ENCODE data around the gene RCSD1. TPM values are rescaled to one million over a fixed set of nuclear protein-coding genes. Genes with fewer than 3 reads are reported as not detected.

Gene RCSD1
- total RNA-seq, 1 donor from 2014 or later = 0.76 TPM

- DNase-seq (ENCODE audit: low spot score in 2 of 2, unreplicated experiment in 2 of 2) = no peak
- Mint-ChIP-seq H3K36me3 (peaks cover 8% of the 10 kb centered on the region), H3K9me3 (no peaks in the 10 kb centered on the region), H3K4me1 (peaks cover 46% of the 10 kb centered on the region), H3K4me3 (no peak overlapping the region), H3K27me3 (ENCODE audit: low read depth) (no peaks in the 10 kb centered on the region), H3K27ac (peak overlapping the region; percentile 10)
- TF ChIP-seq CTCF (IDR thresholded peaks at IDR 0.05; ENCODE audit: unreplicated experiment) = no peak
Observed at GRCh38 chr1:167726008-167726407, 96.0 kb downstream of the RCSD1 start.

GRCh38 chr1:167728818-167729410 lies 98.9 kb downstream of the RCSD1 start:
- Mint-ChIP-seq H3K27ac (no peak overlapping the region), H3K4me3 (no peak overlapping the region), H3K36me3 (peaks cover 16% of the 10 kb centered on the region), H3K4me1 (peaks cover 30% of the 10 kb centered on the region), H3K27me3 (ENCODE audit: low read depth) (no peaks in the 10 kb centered on the region), H3K9me3 (no peaks in the 10 kb centered on the region)
- no peak for DNase-seq (ENCODE audit: low spot score in 2 of 2, unreplicated experiment in 2 of 2)
- TF ChIP-seq CTCF (IDR thresholded peaks at IDR 0.05; ENCODE audit: unreplicated experiment) = no peak

- DNase-seq (ENCODE audit: low spot score in 2 of 2, unreplicated experiment in 2 of 2) = no peak
- no peaks in the 10 kb centered on the region for H3K4me1 Mint-ChIP-seq
- peaks cover 6% of the 10 kb centered on the region for H3K9me3 Mint-ChIP-seq
- H3K4me3 Mint-ChIP-seq = no peak overlapping the region
- no peak for TF ChIP-seq CTCF (IDR thresholded peaks at IDR 0.05; ENCODE audit: unreplicated experiment)
- no peaks in the 10 kb centered on the region for H3K27me3 Mint-ChIP-seq (ENCODE audit: low read depth)
- peaks cover 31% of the 10 kb centered on the region for H3K36me3 Mint-ChIP-seq
- H3K27ac Mint-ChIP-seq = no peak overlapping the region
Observed at GRCh38 chr1:167734227-167734626, 104.2 kb downstream of the RCSD1 start.

- H3K4me1 Mint-ChIP-seq = peaks cover 3% of the 10 kb centered on the region
- TF ChIP-seq CTCF (IDR thresholded peaks at IDR 0.05; ENCODE audit: unreplicated experiment) = no peak
Observed at GRCh38 chr1:167734841-167735240, 104.8 kb downstream of the RCSD1 start.

GRCh38 chr1:167737169-167737568 lies 107.1 kb downstream of the RCSD1 start:
- no peak overlapping the region for H3K4me3 Mint-ChIP-seq
- no peak for TF ChIP-seq CTCF (IDR thresholded peaks at IDR 0.05; ENCODE audit: unreplicated experiment)
- DNase-seq (ENCODE audit: low spot score in 2 of 2, unreplicated experiment in 2 of 2) = no peak
- H3K9me3 Mint-ChIP-seq = peaks cover 6% of the 10 kb centered on the region
- H3K36me3 Mint-ChIP-seq = peaks cover 34% of the 10 kb centered on the region
- H3K27me3 Mint-ChIP-seq (ENCODE audit: low read depth) = no peaks in the 10 kb centered on the region
- H3K27ac Mint-ChIP-seq = no peak overlapping the region
- H3K4me1 Mint-ChIP-seq = peaks cover 5% of the 10 kb centered on the region

More at GRCh38 chr1:167734841-167735240, 104.8 kb downstream of the RCSD1 start:
- no peaks in the 10 kb centered on the region for H3K27me3 Mint-ChIP-seq (ENCODE audit: low read depth)
- H3K4me3 Mint-ChIP-seq = no peak overlapping the region
- peaks cover 34% of the 10 kb centered on the region for H3K36me3 Mint-ChIP-seq
- no peak for DNase-seq (ENCODE audit: low spot score in 2 of 2, unreplicated experiment in 2 of 2)
- no peak overlapping the region for H3K27ac Mint-ChIP-seq
- peaks cover 6% of the 10 kb centered on the region for H3K9me3 Mint-ChIP-seq

GRCh38 chr1:167738158-167738557 lies 108.1 kb downstream of the RCSD1 start:
- peaks cover 5% of the 10 kb centered on the region for H3K4me1 Mint-ChIP-seq
- H3K27ac Mint-ChIP-seq = no peak overlapping the region
- no peak overlapping the region for H3K4me3 Mint-ChIP-seq
- H3K9me3 Mint-ChIP-seq = peaks cover 6% of the 10 kb centered on the region
- no peak for TF ChIP-seq CTCF (IDR thresholded peaks at IDR 0.05; ENCODE audit: unreplicated experiment)
- no peak for DNase-seq (ENCODE audit: low spot score in 2 of 2, unreplicated experiment in 2 of 2)
- peaks cover 36% of the 10 kb centered on the region for H3K36me3 Mint-ChIP-seq
- H3K27me3 Mint-ChIP-seq (ENCODE audit: low read depth) = no peaks in the 10 kb centered on the region
